ENCODE results near the gene HDC.

Gene HDC

GRCh38 chr15:50265620-50266019 lies at the start of gene HDC:
HDC (minus strand) TSS chr15:50265726; CDS start chr15:50265623, 103 bp downstream.
- no peak for TF ChIP-seq CTCF (IDR thresholded peaks at IDR 0.05)

- TF ChIP-seq CTCF (IDR thresholded peaks at IDR 0.05): no peak
These were observed 47.1 kb upstream of the HDC start for GRCh38 chr15:50312636-50313035.

GRCh38 chr15:50307799-50308198 lies 42.3 kb upstream of the HDC start:
- no peak for TF ChIP-seq CTCF (IDR thresholded peaks at IDR 0.05)

- TF ChIP-seq CTCF (IDR thresholded peaks at IDR 0.05): no peak
These were observed 39.3 kb upstream of the HDC start for GRCh38 chr15:50304836-50305235.

GRCh38 chr15:50302581-50302980 lies 37.1 kb upstream of the HDC start:
- no peak for TF ChIP-seq CTCF (IDR thresholded peaks at IDR 0.05)

- TF ChIP-seq CTCF (IDR thresholded peaks at IDR 0.05): no peak
These were observed 32.8 kb upstream of the HDC start for GRCh38 chr15:50298340-50298739.

GRCh38 chr15:50295966-50296365 lies 30.4 kb upstream of the HDC start:
- no peak for TF ChIP-seq CTCF (IDR thresholded peaks at IDR 0.05)

- TF ChIP-seq CTCF (IDR thresholded peaks at IDR 0.05): no peak
These were observed 24.2 kb upstream of the HDC start for GRCh38 chr15:50289749-50290148.
